Progenitor cell of endocrine pancreas (in vitro differentiated cells): ENCODE measurements around the gene OGDHL. TPM values are rescaled to one million over a fixed set of nuclear protein-coding genes. Genes with fewer than 3 reads are reported as not detected.

Experiments
- DNase-seq: peaks from one replicate; pipeline ENCODE4 v3.0.0; 2021; ENCODE audit warnings: low spot score; ENCODE audit not compliant: unreplicated experiment
- H3K27ac Mint-ChIP-seq: 2 replicates; pipeline ENCODE4 v1.8.0; 2021; ENCODE audit warnings: mild to moderate bottlenecking, moderate library complexity, mixed read lengths
- H3K27me3 Mint-ChIP-seq: 2 replicates; pipeline ENCODE4 v1.8.0; 2021; ENCODE audit warnings: mixed read lengths
- H3K36me3 Mint-ChIP-seq: 2 replicates; pipeline ENCODE4 v1.8.0; 2022; ENCODE audit warnings: mixed read lengths; ENCODE audit not compliant: insufficient read depth
- H3K4me1 Mint-ChIP-seq: 2 replicates; pipeline ENCODE4 v1.8.0; 2021; ENCODE audit warnings: low read depth, mixed read lengths
- H3K4me3 Mint-ChIP-seq: 2 replicates; pipeline ENCODE4 v1.8.0; 2021; ENCODE audit warnings: low read depth, mild to moderate bottlenecking, moderate library complexity, mixed read lengths
- H3K9me3 Mint-ChIP-seq: 2 replicates; pipeline ENCODE4 v1.8.0; 2021; ENCODE audit warnings: low read depth, mixed read lengths
- CTCF ChIP-seq: fragments of 200-600 bp; sonication (generic); IDR thresholded peaks from one replicate; pipeline ENCODE4 v1.5.0; 2021; ENCODE audit warnings: antibody characterized with exemption, mild to moderate bottlenecking; ENCODE audit not compliant: unreplicated experiment
- total RNA-seq: library from RNA; stranded (reverse); gene quantifications from 2 replicates; pipeline ENCODE4 v1.2.1, GENCODE V29; 2021

The OGDHL gene
- total RNA-seq, 1 donor from 2014 or later = 9.1 TPM

GRCh38 chr10:49746626-49747302 lies 15.4 kb downstream of the OGDHL start:
- no peaks in the 10 kb centered on the region for H3K4me1 Mint-ChIP-seq
- no peaks in the 10 kb centered on the region for H3K36me3 Mint-ChIP-seq
- no peak overlapping the region for H3K4me3 Mint-ChIP-seq
- no peak for DNase-seq
- no peak for TF ChIP-seq CTCF
- no peaks in the 10 kb centered on the region for H3K9me3 Mint-ChIP-seq
- H3K27ac Mint-ChIP-seq = no peak overlapping the region
- H3K27me3 Mint-ChIP-seq = no peaks in the 10 kb centered on the region

GRCh38 chr10:49745756-49746155 lies 16.4 kb downstream of the OGDHL start:
- Mint-ChIP-seq H3K27me3 (no peaks in the 10 kb centered on the region), H3K9me3 (no peaks in the 10 kb centered on the region), H3K36me3 (no peaks in the 10 kb centered on the region), H3K27ac (no peak overlapping the region), H3K4me1 (no peaks in the 10 kb centered on the region), H3K4me3 (no peak overlapping the region)
- DNase-seq = no peak
- no peak for TF ChIP-seq CTCF

- Mint-ChIP-seq H3K27ac (no peak overlapping the region), H3K27me3 (no peaks in the 10 kb centered on the region), H3K36me3 (no peaks in the 10 kb centered on the region), H3K9me3 (no peaks in the 10 kb centered on the region), H3K4me1 (no peaks in the 10 kb centered on the region), H3K4me3 (no peak overlapping the region)
- TF ChIP-seq CTCF = no peak
- DNase-seq = no peak
Measured at GRCh38 chr10:49744924-49745605, 17.1 kb downstream of the OGDHL start.

- Mint-ChIP-seq H3K36me3 (no peaks in the 10 kb centered on the region), H3K27ac (no peak overlapping the region), H3K9me3 (no peaks in the 10 kb centered on the region), H3K4me1 (no peaks in the 10 kb centered on the region), H3K4me3 (no peak overlapping the region), H3K27me3 (no peaks in the 10 kb centered on the region)
- DNase-seq = no peak
- TF ChIP-seq CTCF = no peak
Measured at GRCh38 chr10:49744091-49744685, 17.9 kb downstream of the OGDHL start.

GRCh38 chr10:49743464-49744075 lies 18.6 kb downstream of the OGDHL start:
- no peak for TF ChIP-seq CTCF
- H3K27me3 Mint-ChIP-seq = no peaks in the 10 kb centered on the region

More at GRCh38 chr10:49743464-49744075, 18.6 kb downstream of the OGDHL start:
- Mint-ChIP-seq H3K9me3 (no peaks in the 10 kb centered on the region), H3K4me1 (no peaks in the 10 kb centered on the region), H3K36me3 (no peaks in the 10 kb centered on the region), H3K27ac (no peak overlapping the region), H3K4me3 (no peak overlapping the region)
- no peak for DNase-seq
